ENCODE results near the gene SLC39A2.
"Not testable (repeated sequence)": the region's sequence is repeated elsewhere in the genome, so short reads cannot be mapped to it uniquely, and the experiment has no call there.

SLC39A2 gene

DNA sequence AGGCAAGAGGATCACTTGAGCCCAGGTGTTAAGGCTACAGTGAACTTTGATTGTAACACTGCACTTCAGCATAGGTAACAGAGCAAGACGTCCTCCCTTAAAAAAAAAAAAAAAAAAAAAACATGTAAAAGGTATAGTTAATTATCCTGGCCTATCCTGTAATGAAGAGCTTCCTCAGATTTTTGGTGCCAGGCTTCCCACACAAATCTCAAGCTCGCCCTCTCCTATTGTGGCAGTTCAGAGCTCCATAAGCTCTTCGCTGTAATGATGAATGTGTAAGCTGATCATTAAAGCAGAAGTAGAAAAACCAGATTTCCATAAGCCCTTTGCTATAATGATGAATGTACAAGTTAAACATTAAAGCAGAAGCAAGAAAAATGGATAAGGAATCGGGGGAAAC lies 2.0 kb upstream of the SLC39A2 start:
- no peak for DNase-seq (ENCODE audit: low read depth in 2 of 2, low spot score in 1 of 2)

GRCh38 chr14:20997564-20997963 lies 1.5 kb upstream of the SLC39A2 start:
- no peak for DNase-seq (ENCODE audit: low read depth in 2 of 2, low spot score in 1 of 2)

DNA sequence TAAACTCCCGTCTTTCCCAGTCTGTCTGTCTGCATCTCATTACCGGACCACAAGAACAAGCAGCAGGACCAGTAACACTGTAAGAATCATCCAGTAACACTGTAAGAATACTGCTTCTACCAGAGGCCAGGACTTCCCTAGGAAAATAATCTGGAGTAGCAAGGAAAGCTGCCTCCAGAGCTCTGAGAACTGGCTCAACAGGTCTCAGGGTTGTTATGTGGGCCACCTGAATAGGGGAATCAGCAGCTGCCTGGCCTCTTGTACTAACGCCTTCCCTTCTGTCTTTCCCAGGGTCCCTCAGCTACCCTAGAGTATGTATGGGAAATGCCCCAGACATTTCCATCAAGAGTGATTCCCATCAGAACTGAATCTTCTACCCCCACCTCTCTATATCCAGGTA lies 954 bp upstream of the SLC39A2 start:
- no peak for DNase-seq (ENCODE audit: low read depth in 2 of 2, low spot score in 1 of 2)

- DNase-seq (ENCODE audit: low read depth in 2 of 2, low spot score in 1 of 2) = no peak
Measured at GRCh38 chr14:20999591-20999990, 498 bp downstream of the SLC39A2 start.

GRCh38 chr14:21001218-21001617 lies 2.1 kb downstream of the SLC39A2 start:
- no peak for DNase-seq (ENCODE audit: low read depth in 2 of 2, low spot score in 1 of 2)

GRCh38 chr14:21003788-21004346 lies 4.8 kb downstream of the SLC39A2 start:
- DNase-seq (ENCODE audit: low read depth in 2 of 2, low spot score in 1 of 2) = no peak

- DNase-seq (ENCODE audit: low read depth in 2 of 2, low spot score in 1 of 2) = not testable (repeated sequence)
Measured at GRCh38 chr14:21009721-21010120, 10.6 kb downstream of the SLC39A2 start.

DNA sequence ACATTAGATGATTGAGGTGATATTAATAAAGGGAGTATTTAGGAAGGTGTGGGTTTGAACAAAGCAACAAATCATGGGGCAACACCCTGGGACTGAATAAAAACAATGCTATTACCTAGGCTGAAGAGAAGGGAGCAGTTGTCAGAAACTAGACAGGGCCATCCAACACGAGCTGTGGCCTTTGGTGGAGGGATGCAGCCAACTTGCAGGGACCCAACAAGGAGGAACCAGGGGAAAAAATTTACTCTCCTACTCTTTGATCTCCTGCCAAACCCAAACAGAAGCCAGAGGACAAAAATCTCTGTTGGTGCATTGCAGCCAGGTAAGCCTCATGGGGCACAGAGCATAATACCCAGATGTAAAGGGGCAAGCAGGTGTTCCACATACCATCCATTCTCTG lies 12.0 kb downstream of the SLC39A2 start:
- no peak for DNase-seq (ENCODE audit: low read depth in 2 of 2, low spot score in 1 of 2)

GRCh38 chr14:21014761-21015190 lies 15.7 kb downstream of the SLC39A2 start:
- DNase-seq (ENCODE audit: low read depth in 2 of 2, low spot score in 1 of 2) = peak; percentile 54 to 74

- DNase-seq (ENCODE audit: low read depth in 2 of 2, low spot score in 1 of 2) = no peak
Measured at GRCh38 chr14:21015312-21015711, 16.2 kb downstream of the SLC39A2 start.

DNA sequence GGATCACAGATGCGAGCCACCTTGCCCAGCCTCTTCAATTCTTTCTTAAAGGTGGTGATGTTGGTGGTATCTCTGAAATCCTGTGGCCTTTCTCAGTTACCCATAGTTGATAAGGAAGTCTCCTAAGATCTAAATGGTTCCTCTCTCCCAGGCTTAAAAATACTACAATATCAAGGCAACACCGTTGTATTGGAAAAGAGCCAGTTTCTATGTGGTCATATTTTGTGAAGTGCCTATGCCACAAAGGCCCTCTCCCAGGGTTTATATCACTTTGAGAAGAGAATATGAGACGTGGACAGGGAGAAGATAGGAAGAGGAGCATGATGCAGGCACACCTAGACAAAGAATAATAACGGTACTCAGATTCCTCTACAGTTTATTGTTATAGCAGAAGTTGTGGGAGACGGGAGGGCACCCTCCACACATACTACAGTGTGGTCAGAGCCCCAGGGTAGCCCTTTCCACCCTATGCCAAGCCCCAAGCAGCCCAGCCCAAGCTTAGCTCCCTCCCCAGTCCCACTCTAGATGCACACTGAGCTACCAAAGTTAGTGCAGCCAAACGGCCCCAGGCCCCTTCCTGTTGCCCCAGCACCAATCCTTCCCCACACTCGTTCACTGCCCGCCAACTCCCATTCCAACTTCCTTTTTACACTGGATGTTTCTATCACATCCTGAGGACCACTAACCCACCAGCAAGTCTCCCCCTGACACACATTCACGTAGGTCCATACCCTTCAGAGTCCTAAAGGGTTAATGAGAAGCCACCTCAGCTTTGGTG lies 17.5 kb downstream of the SLC39A2 start:
- DNase-seq (ENCODE audit: low read depth in 2 of 2, low spot score in 1 of 2) = no peak

DNA sequence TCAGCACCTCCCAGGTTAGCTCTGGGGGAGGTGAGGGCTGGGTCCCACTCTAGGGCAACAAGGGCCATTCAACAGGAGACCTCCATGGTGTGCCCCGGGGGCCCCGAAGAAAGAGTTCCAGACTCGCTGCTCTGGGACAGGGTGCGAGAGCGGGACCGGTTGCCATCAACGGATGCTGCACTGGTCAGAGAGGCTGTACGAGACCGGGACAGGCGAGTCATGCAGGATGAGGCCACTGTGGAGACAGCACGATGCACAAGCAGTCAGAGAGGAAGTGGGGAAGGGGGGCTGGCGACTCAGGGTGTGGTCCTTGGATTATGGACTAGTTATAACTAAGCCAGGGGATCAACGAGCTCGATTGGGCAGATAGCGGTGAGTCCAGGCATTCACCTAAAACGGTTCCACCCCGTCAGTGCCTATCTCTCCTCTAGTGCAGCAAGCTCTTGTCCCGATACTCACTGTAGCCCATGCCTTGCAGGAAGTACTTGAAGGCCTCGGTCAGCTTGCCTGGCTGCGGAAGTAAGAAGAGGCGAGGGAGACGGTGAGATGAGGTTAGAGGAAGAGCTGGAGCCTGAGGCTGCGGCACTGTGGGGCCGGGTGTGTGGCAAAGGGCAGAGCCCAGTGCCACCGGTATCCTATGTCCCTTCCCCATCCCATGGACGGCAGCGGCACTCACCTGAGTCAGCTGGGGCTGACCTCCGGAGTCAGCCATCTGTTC lies 18.6 kb downstream of the SLC39A2 start:
- no peak for DNase-seq (ENCODE audit: low read depth in 2 of 2, low spot score in 1 of 2)

DNA sequence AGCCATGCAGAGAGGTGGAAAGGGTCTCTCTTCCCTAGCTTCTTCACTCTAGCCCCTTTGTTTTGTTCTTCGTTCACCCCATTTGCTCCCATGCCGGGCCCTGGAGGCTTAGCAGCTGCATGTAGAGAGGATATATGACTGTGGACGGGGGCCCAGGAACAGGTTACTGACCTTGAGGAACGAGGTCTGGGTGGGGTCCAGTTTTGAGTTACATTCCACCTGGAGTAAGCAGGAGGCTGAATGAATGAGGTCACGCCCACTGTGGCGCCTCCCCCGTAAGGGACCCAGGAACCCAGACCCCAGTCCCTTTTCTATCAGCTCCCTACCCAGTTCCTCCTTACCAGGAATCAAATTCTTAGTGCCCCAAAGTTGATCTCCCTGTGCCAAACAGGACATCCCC lies 19.2 kb downstream of the SLC39A2 start:
- DNase-seq (ENCODE audit: low read depth in 2 of 2, low spot score in 1 of 2) = no peak

- no peak for DNase-seq (ENCODE audit: low read depth in 2 of 2, low spot score in 1 of 2)
Measured at GRCh38 chr14:21018781-21019180, 19.7 kb downstream of the SLC39A2 start.

DNA sequence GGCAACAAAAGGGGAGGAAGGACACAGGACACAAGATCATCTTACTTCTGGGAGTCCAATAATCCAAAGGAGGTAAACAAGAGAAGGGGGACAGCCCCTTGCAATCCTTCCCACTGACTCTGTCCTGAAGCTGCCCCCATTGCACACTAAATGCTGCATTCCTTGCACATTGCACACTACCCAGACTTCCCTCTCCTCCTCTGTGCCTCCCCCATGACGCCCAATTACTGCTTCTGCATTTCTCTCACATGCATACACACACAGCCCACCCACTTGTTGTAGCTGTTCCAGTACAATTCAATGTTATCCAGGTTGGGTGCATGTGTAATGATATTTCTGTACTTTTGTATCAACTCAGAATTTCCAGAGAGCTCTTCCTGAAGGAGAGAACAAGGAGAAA lies 20.3 kb downstream of the SLC39A2 start:
- no peak for DNase-seq (ENCODE audit: low read depth in 2 of 2, low spot score in 1 of 2)

DNA sequence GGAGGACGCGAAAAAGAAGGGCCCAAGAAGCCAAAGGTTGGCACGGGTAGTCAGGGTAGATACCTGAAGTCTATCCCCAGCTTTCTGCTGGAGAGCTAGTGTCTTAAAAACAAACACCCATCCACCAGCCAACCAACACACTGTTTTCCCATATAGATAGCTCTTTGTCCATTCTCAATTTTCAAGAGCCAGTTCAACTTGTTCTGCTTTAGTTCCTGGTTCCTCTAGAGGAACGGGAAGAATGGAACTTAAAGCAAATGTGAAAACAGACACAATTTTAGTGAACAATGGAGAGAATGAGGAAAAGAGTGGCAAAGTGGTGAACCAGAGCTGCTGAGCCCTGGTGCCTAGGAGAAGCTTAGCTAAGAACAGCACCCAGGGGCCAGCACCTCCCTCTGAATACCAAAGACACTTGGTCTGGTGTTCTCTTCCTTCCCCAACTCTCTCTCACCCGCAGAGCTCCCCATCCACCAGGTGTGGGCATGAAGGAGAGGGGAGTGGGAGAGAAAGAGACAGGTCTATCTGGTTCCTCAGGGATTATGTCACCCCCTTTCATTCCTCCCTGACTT lies 22.0 kb downstream of the SLC39A2 start:
- no peak for DNase-seq (ENCODE audit: low read depth in 2 of 2, low spot score in 1 of 2)

- DNase-seq (ENCODE audit: low read depth in 2 of 2, low spot score in 1 of 2) = no peak
Measured at GRCh38 chr14:21022686-21023085, 23.6 kb downstream of the SLC39A2 start.

DNA sequence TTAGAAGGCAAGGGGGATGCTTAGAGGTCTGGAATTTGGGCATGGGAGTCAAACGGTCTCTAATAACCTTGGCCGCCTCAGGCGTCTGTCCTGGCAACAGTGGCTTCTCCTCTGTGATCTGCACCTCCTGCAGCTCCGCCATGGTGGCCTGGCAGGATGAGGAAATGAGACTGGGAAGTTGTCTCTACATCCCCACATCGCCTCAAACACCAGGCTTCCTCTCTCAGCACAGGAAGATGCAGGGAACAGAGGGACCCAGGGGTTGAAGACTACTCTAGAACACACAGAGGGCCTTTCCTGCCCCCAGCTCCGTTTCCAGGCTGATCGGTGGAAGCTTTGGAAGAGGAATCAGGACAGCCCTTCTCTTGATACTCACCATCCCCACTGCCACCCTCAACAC lies 24.1 kb downstream of the SLC39A2 start:
- DNase-seq (ENCODE audit: low read depth in 2 of 2, low spot score in 1 of 2) = no peak

GRCh38 chr14:21023817-21024584 lies 24.9 kb downstream of the SLC39A2 start:
- no peak for DNase-seq (ENCODE audit: low read depth in 2 of 2, low spot score in 1 of 2)

DNA sequence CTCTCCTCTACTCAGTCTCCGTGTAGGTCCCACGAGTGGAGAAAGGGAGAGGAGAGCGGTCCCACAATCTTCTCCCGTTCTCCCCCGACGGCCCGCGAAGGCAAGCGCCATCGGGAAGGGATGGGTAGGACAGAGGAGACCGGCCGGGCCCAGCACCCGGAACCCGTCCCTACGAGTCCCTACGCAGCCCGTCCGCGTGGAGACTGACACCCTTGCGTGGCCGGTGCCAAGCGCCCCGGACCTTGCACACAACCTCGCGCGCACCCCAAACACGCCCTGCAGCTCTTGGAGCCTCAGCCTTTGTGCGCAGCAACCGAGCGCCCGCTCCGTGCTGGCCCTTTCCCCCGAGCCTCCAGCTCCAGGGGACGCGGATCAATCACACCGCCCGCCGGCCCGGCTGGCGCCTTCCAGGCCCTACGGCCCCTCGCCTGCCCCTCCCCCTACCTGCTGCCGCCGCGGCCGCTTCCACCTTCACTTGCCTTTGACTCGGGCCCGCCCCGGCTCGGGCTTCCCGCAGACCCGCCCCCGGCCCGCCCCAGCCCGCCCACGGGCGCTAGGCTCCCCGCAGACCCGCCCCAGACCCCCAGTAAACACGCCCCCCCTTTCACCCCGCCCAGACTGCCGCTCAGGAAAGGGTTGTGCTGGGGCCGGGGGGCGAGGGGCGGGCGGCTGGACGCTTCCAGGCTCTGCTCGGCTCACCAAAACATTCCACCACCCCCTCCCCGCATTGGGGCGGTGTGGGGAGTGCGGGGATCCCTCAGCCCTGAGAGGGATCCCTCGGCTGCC lies 25.7 kb downstream of the SLC39A2 start, which contains the start of gene NDRG2:
NDRG2 (minus strand) TSS at position 477 of the 786 bp plus-strand sequence. CDS start 1,746 bp downstream, outside the sequence.
- peak; percentile 32 to 53 for DNase-seq (ENCODE audit: low read depth in 2 of 2, low spot score in 1 of 2)

Data from stimulated activated CD8-positive, alpha-beta memory T cell treated with anti-CD3 and anti-CD28 coated beads, Interleukin-4, amount 100 ng/mL, for 4 hours (primary cell).